Prostate gland (tissue), 2 donors: ENCODE results near the gene SHISA7.

Source experiments
- POLR2A ChIP-seq: fragments of 450-650 bp; IDR thresholded peaks from one replicate; pipeline ENCODE4 v1.6.1; 2016; ENCODE audit warnings: antibody characterized with exemption, mild to moderate bottlenecking
- TF ChIP-seq, protein P1 (sequence below), 4 experiments: fragments of 200-600 bp in 2 of 4; fragments of 450-650 bp in 2 of 4; sonication (generic) in 2 of 4; IDR thresholded peaks; 1 replicate in 3 of 4; 2 replicates in 1 of 4; pipeline ENCODE4 v1.5.1; 2016 to 2019; ENCODE audit warnings: antibody characterized with exemption in 4 of 4, mild to moderate bottlenecking in 2 of 4, moderate library complexity in 2 of 4

DNA sequence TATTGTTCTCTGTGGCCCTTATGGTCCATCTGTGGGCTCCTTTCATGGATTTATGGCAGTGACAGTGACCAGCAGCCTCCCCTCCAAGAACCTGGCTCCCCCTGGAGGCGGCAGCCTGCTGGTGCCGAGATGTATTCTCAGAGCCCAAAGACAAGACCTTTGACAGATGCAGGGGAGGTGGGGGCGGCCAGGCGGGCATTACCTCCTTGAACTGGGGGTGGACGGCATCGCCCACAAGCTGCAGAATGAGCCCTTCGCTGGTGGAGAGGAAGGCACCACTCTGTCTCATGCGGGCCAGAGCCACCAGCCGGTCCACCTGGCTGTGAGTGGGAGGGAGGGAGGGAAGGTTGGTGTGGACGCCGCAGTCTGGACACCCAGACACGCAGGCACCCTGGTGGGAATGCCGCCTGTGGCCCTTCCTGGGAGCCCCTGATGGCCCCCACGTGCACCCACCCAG is 11.7 kb upstream of the SHISA7 start:
- TF ChIP-seq, protein P1, sequence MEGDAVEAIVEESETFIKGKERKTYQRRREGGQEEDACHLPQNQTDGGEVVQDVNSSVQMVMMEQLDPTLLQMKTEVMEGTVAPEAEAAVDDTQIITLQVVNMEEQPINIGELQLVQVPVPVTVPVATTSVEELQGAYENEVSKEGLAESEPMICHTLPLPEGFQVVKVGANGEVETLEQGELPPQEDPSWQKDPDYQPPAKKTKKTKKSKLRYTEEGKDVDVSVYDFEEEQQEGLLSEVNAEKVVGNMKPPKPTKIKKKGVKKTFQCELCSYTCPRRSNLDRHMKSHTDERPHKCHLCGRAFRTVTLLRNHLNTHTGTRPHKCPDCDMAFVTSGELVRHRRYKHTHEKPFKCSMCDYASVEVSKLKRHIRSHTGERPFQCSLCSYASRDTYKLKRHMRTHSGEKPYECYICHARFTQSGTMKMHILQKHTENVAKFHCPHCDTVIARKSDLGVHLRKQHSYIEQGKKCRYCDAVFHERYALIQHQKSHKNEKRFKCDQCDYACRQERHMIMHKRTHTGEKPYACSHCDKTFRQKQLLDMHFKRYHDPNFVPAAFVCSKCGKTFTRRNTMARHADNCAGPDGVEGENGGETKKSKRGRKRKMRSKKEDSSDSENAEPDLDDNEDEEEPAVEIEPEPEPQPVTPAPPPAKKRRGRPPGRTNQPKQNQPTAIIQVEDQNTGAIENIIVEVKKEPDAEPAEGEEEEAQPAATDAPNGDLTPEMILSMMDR (IDR thresholded peaks at IDR 0.05) = peak in 2 of 4 experiments; percentile 30 to 43
- no peak for TF ChIP-seq POLR2A
